K562 (cell line): Measurements from ENCODE around the gene TRIP6.

Experiments
- CTCF ChIP-seq, 3 experiments: IDR thresholded peaks in 2 of 3; conservative IDR thresholded peaks in 1 of 3; 2 replicates each; pipeline ENCODE4 v1.5.1; 2011 to 2012; ENCODE audit warnings: low read length in 3 of 3, mild to moderate bottlenecking in 3 of 3, control low read depth in 2 of 3, improper control_type of control experiment in 1 of 3, inconsistent platforms in 1 of 3, low read depth in 1 of 3, mixed read lengths in 1 of 3, moderate library complexity in 1 of 3; ENCODE audit not compliant: insufficient read depth in 2 of 3
- FOSL1 ChIP-seq: fragments of 200-800 bp; sonication (Bioruptor generic); conservative IDR thresholded peaks from 2 replicates; pipeline ENCODE4 v1.6.1; 2016; ENCODE audit warnings: missing genetic modification characterization, missing compliant biosample characterization
- FOXK2 ChIP-seq, 2 experiments: fragments of 450-650 bp; IDR thresholded peaks in 1 of 2; conservative IDR thresholded peaks in 1 of 2; 2 replicates each; pipeline ENCODE4 v1.6.1; 2016; ENCODE audit warnings: low read depth in 2 of 2, mild to moderate bottlenecking in 1 of 2
- RFX5 ChIP-seq: IDR thresholded peaks from 2 replicates; pipeline ENCODE4 v1.6.1; 2011; ENCODE audit warnings: low read depth, mild to moderate bottlenecking, improper control_type of control experiment, low read length
- TRIM24 ChIP-seq, 2 experiments: fragments of 450-650 bp; IDR thresholded peaks; 2 replicates each; pipeline ENCODE4 v1.6.1; 2016
- ZBTB26 ChIP-seq: fragments of 450-650 bp; formaldehyde crosslinking; IDR thresholded peaks from 2 replicates; pipeline ENCODE4 v1.4.0; 2022; ENCODE audit warnings: missing genetic modification characterization
- ZBTB7A ChIP-seq: IDR thresholded peaks from 2 replicates; pipeline ENCODE4 v1.6.1; 2011; ENCODE audit warnings: low read depth, mild to moderate bottlenecking, low read length, moderate library complexity, borderline replicate concordance; ENCODE audit not compliant: control insufficient read depth

- TF ChIP-seq ZBTB26 (CRISPR knock-in tag) (no peak), CTCF (IDR thresholded peaks at IDR 0.05 in 2 of 3, conservative IDR thresholded peaks at IDR 0.05 in 1 of 3; ENCODE audit: insufficient read depth in 2 of 3, low read depth in 1 of 3, low read length in 3 of 3) (no peak), TRIM24 (IDR thresholded peaks at IDR 0.05) (peak; percentile 37 to 75; a peak in 3 of 4 replicates), RFX5 (no peak; the same call in 1 of the 2 replicates), FOSL1 (no peak), FOXK2 (conservative IDR thresholded peaks at IDR 0.05 in 1 of 2, IDR thresholded peaks at IDR 0.05 in 1 of 2; ENCODE audit: low read depth in 2 of 2) (peak; percentile 45 to 53; a peak in 2 of 4 replicates), ZBTB7A (no peak)
Observed at GRCh38 chr7:100897772-100898454, 30.7 kb downstream of the TRIP6 start.
